ENCODE data around the gene ROMO1.
"Not testable (repeated sequence)": the region's sequence is repeated elsewhere in the genome, so short reads cannot be mapped to it uniquely, and the experiment has no call there.

ROMO1 gene

DNA sequence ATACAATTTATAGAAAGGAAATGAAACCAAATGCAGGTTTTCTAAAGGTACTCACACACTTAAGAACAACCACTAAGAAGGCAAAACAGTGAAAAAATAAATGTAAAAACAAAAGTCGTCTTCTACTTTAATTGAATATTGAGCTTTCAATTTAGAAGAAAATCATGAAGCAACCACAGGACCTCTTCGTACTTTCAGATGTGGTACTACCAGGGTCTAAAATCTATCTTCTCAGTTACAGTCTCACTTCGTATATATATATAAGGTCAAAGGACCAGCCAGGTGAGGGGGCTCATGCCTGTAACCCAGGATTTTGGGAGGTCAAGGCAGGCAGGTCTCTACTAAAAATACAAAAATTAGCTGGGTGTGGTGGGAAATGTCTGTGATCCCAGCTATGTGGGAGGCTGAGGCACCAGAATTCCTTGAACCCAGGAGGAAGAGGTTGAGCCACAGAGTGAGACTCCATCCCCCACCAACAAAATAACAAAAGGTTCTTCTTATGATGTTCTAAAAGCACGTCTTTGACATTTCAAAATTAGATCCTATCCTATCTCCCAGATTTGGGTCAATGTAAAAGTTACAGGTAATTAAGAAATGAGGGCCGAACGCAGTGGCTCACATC, 12.5 kb downstream of the ROMO1 start:
- no peak for DNase-seq (ENCODE audit: low spot score)

DNA sequence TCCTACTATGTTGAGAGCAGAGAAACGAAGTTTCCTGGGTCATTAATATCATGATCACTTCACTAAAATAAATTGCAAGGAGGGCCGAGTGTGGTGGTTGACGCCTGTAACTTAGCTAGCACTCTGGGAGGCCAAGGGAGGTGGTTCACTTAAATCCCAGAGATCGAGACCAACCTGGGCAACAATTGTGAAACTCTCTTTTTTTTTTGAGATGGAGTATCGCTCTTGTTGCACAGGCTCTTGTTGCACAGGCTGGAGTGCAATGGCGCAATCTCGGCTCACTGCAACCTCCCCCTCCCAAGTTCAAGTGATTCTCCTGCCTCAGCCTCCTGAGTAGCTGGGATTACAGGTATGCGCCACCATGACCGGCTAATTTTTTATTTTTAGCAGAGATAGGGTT, 13.9 kb downstream of the ROMO1 start:
- DNase-seq (ENCODE audit: low spot score), result not testable (repeated sequence)

- DNase-seq (ENCODE audit: low spot score), result no peak
These were observed 14.9 kb downstream of the ROMO1 start for GRCh38 chr20:35714127-35714526.

GRCh38 chr20:35715652-35716051, 16.4 kb downstream of the ROMO1 start:
- DNase-seq (ENCODE audit: low spot score), result no peak

DNA sequence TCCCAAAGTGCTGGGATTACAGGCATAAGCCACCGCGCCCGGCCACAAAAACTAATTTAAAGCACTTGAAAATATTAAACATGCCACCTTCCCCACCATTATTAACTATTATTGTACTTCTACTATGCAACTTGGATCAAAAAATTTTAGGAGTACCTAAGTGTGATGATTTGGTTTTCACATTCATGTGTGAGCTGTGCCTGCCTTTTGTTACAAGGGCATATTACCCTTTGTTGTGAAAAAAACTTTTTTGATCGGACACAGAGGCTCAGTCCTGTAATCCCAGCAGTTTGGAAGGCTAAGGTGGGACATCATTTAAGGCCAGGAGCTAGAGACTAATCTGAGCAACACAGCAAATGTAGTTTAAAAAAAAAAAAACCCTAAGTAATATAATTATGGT, 17.1 kb downstream of the ROMO1 start:
- no peak for DNase-seq (ENCODE audit: low spot score)

DNA sequence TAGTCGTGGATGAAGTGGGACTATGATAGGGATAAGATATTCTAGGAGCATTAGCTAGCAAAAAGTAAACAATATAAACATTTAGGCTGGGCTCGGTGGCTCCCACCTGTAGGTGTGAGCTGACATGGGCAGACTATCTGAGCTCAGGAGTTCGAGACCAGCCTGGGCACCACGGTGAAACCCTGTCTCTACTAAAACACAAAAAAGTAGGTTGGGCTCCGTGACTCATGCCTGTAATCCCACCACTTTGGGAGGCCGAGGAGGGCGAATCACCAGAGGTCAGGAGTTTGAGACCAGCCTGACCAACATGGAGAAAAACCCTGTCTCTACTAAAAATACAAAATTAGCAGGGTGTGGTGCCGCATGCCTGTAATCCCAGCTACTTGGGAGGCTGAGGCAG, 19.1 kb downstream of the ROMO1 start:
- not testable (repeated sequence) for DNase-seq (ENCODE audit: low spot score)

GRCh38 chr20:35718972-35719635, 19.9 kb downstream of the ROMO1 start:
- no peak for DNase-seq (ENCODE audit: low spot score)

DNA sequence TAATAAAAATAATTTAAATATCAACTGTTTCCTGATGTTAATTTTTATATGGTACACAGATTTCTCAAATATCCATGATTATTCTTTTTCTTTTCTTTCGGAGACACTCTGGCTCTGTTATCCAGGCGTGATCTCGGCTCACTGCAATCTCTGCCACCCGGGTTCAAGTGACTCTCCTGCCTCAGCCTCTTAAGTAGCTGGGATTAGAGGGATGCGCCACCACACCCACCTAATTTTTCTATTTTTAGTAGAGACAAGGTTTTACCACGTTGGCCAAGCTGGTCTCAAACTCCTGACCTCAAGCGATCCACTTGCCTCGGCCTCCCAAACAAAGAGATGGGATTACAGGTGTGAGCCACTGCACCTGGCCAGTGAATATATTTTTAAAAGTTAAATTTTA, 20.5 kb downstream of the ROMO1 start:
- DNase-seq (ENCODE audit: low spot score), result no peak

- DNase-seq (ENCODE audit: low spot score), result no peak
These were observed 21.2 kb downstream of the ROMO1 start for GRCh38 chr20:35720165-35721123.

DNA sequence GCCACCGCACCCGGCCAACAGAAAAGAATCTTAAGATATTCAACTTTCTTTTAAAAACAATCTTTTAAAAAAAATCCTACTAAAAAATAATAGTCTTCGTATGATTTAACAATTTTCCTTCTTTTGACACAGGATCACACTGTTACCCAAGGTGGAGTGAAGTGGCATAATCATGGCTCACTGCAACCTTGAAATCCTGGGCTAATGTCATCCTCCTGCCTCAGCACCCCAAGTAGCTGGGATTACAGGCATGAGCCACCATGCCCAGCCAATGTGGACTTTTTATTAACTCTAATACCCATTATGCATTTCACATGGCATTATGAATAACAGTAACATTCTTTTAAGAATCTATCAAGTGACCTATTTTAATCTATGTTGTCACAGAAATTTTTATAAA, 22.0 kb downstream of the ROMO1 start:
- no peak for DNase-seq (ENCODE audit: low spot score)

DNA sequence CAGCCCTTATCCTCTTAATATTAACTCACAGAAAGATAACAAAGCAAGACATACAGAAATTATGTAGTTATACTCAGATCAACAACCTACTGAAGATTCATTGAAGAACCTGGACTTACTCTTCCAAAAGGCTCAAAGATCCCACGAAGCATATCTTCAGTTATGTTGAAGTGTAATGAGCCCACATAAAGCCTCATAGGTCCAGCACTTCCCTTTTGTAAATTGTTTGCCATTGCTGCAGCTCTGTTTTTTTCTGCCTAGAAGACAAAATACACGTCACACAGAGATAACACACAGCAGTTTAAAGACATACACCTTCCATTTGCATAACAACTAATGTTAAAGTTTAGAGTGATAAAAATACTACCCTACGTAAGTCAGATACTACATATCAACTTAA, 22.4 kb downstream of the ROMO1 start:
- DNase-seq (ENCODE audit: low spot score), result no peak

DNA sequence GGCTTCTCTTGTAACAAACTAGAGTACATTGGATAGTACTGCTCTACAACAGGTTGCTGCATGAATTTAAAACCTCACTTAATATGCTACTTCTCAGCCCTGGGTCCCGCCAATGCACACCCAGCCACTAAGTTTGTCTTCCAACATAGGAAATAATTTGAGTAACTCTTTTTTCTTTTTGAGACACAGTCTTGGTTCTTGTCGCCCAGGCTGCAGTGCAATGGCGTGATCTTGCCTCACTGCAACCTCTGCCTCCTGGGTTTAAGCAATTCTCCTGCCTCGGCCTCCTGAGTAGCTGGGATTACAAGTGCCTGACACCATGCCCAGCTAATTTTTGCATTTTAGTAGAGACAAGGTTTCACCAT, 24.1 kb downstream of the ROMO1 start:
- not testable (repeated sequence) for DNase-seq (ENCODE audit: low spot score)

DNA sequence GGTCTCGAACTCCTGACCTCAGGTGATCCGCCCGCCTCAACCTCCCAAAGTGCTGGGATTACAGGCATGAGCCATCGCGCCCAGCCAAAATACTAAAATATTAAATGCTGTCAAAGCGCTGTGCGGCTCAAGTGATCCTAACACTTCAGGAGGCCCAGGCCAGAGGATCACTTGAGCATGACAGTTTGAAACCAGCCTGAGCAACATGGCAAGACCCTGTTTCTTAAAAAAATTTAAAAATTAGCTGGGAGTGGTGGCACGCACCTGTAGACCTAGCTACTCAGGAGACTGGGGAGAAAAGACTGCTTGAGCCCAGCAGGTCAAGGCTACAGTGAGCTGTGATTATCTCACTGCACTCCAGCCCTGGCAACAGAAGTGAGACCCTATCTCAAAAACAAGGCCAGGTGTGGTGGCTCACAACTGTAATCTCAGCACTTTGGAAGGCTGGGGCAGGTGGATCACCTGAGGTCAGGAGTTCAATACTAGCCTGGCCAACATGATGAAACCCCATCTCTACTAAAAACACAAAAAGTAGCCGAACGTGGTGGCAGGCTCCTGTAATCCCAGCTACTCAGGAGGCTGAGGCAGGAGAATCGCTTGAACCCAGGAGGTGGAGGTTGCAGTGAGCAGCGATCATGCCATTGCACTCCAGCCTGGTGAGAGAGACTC, 24.6 kb downstream of the ROMO1 start:
- not testable (repeated sequence) for DNase-seq (ENCODE audit: low spot score)

DNA sequence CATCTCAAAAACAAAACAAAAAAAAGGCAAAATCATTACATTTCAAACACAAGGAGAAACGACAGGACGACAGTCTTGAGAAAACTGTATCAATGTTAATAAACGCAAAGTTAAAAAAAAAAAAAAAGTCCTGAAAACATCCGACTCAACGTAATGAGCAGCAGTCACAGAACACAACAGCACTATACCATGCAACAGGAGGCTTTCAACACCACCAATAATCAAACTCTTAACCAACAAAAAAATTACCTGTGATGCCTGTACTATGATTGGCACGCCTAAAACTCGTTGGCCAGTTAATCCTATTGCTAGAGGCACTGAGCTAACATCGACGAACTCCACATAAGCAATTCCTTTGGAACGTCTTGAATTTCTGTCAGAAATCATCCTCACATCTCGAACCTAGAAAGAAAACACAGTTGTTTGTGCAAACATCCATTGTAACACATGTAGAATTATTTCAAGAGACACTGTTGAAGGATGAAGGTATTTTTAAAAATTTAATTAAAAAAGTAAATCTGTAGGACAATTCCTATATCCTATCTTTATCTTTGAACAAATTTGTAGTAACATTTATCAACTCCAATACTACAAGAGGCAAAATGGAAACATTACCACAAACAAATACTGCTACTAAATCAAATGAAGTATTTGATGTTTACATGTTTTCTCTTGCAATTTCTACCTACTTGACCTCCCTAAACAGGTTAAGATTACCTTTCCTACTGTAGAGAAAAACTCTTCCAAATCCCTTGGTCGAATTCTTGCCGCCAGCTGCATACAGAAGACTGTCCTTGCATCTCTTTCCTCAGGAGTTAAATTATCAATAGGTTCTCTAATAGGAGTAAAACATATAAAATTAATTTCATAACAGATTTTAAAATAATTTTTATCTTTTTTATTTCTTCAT, 25.4 kb downstream of the ROMO1 start:
- DNase-seq (ENCODE audit: low spot score), result no peak

- DNase-seq (ENCODE audit: low spot score), result no peak
These were observed 27.9 kb downstream of the ROMO1 start for GRCh38 chr20:35726842-35727711.

DNA sequence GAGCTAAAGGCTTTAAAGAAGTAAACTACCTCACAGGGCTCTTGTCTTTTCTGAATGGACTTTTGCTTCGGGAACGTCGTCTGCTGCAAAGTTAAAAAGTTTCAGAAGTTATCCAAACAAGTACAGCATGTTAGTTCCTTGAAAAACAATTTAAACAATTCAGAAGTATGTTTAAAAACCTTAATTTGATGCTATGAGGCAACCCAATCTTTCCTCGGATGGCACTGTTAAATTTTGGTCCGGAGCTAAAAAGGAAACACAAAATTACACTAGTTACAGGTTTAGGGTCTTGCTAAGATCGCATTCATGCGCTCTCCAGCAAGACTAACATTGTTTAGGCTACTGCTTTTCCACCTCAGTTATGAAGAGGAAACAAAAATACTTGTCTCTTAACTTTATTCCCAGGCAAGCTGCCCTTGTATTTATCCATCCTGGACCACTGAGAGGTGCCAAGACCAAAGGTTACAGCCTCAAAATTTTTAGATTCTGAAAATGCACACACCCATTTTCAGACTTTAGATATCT, 30.1 kb downstream of the ROMO1 start:
- no peak for DNase-seq (ENCODE audit: low spot score)

GRCh38 chr20:35729836-35730582, 30.8 kb downstream of the ROMO1 start:
- no peak for DNase-seq (ENCODE audit: low spot score)

DNA sequence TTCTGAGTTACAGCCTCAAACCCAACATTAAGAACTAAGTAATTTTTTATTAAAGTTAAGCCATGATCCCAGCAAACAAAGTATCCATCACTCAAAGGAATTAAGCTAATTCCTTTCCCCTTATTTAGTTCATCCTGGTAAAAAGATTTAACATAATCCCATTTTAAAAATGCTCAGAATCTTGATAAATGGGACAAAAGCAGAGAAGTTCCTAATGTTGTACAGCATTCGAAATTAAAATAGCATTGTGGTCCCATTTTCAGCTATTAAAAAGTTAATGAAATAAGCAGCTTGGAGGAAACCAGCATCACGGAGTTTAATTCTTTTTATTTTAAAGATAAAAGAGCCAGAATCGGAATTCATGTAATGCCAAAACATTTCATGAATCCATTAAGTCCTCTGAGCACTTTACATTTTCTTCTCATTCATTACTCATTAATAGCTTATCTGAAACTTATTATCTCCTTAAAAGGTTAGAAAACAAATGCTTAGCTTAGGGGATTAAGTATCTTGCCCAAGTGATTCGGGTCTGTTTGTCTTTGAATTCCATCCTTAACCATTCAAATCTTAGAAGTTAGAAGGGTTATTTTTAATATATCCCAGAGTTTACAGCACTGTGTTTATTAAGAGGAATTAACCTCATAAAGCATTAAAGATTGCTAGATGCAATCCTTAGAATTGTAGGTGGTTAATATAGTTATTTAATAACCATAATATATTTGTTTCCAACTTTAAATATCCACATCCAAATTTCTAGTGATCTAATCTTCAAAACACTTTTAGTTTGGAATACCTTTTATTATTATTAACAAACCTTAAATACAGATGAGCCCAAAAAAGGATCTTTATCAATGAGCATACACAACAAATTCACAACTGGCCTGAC, 31.6 kb downstream of the ROMO1 start:
- no peak for DNase-seq (ENCODE audit: low spot score)

DNA sequence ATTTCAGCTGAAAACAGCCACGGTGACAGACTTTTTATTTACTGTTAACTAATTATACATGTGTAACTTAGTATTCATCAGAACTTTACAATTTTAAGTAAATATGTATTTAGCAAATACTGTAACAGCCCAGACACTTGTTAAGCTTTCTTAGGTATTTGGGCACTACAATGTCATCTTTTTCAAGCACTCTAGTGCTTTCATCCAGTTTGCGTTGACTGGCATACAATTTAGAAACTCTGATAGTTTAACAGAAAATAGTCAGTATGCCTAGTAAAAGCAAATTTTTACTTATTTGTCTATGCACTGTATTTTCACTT, 32.2 kb downstream of the ROMO1 start:
- DNase-seq (ENCODE audit: low spot score), result no peak
